BLaER1 treated with 17β-estradiol and CSF1 and Interleukin-3, amounts not matched to agents 10 nM and 100 nM (cell line): ENCODE measurements around the gene EPHA4.

ENCODE experiments used
- H3K27ac ChIP-seq, 11 experiments: shearing (Covaris generic); formaldehyde crosslinking; 2 replicates each; pipeline ENCODE4 v1.8.1; 2022
- H3K27me3 ChIP-seq, 11 experiments: shearing (Covaris generic); formaldehyde crosslinking; 2 replicates each; pipeline ENCODE4 v1.8.1; 2022
- H3K36me3 ChIP-seq, 11 experiments: shearing (Covaris generic); formaldehyde crosslinking; 2 replicates each; pipeline ENCODE4 v1.8.1; 2022
- H3K4me1 ChIP-seq, 10 experiments: shearing (Covaris generic); formaldehyde crosslinking; 2 replicates each; pipeline ENCODE4 v1.8.1; 2022
- H3K4me2 ChIP-seq, 11 experiments: shearing (Covaris generic); formaldehyde crosslinking; 2 replicates each; pipeline ENCODE4 v1.8.1; 2022
- H3K4me3 ChIP-seq, 10 experiments: shearing (Covaris generic); formaldehyde crosslinking; 2 replicates each; pipeline ENCODE4 v1.8.1; 2022
- H3K9ac ChIP-seq, 11 experiments: shearing (Covaris generic); formaldehyde crosslinking; 2 replicates each; pipeline ENCODE4 v1.8.1; 2022
- H3K9me3 ChIP-seq, 11 experiments: shearing (Covaris generic); formaldehyde crosslinking; replicated peaks in 1 of 11; 2 replicates each; pipeline ENCODE4 v1.8.1; 2022
- H4K20me1 ChIP-seq, 11 experiments: shearing (Covaris generic); formaldehyde crosslinking; 2 replicates each; pipeline ENCODE4 v1.8.1; 2022
- Cebpa-rat ChIP-seq, 11 experiments: shearing (Covaris generic); IDR thresholded peaks; 2 replicates each; pipeline ENCODE4 v1.8.1; 2022

Gene EPHA4

GRCh38 chr2:221568299-221568698, 3.8 kb downstream of the EPHA4 start:
- H3K4me1 ChIP-seq = peaks cover 4 to 26% (median 15%) of the 10 kb centered on the region in 10 experiments; a peak in 15 of 20 replicates
- H4K20me1 ChIP-seq = peaks cover 0 to 5% (median 0%) of the 10 kb centered on the region in 11 experiments; a peak in 3 of 22 replicates
- no peak overlapping the region for H3K4me3 ChIP-seq
- no peak overlapping the region for H3K27ac ChIP-seq
- no peaks in the 10 kb centered on the region for H3K36me3 ChIP-seq
- H3K9me3 ChIP-seq = no peaks in the 10 kb centered on the region
- TF ChIP-seq Cebpa-rat (IDR thresholded peaks at IDR 0.05) = no peak
- H3K4me2 ChIP-seq = no peak overlapping the region
- H3K27me3 ChIP-seq = peaks cover 31 to 42% (median 38%) of the 10 kb centered on the region in 11 experiments
- no peak overlapping the region for H3K9ac ChIP-seq

DNA sequence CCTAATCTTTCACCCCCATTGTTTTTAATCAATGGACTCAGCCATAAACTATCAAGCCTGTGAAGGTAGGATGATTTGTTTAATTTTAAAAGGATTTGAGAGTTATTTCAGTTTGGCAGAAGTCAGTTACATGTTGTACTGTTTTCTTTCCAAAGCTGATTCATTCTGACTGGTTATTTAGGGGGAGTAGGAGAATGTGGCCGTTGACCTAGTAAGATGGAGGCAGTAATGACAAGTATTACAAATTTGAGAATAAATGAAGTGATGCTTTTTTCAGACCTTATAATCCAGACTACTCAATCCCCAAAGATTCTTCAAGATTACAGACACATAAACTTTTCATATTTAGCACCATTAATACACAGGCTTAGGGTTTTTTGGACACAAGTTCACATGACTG, 4.3 kb downstream of the EPHA4 start:
- no peak overlapping the region for H3K9ac ChIP-seq
- H3K27ac ChIP-seq = no peak overlapping the region
- H3K27me3 ChIP-seq = peaks cover 26 to 37% (median 34%) of the 10 kb centered on the region in 11 experiments
- peaks cover 4 to 21% (median 15%) of the 10 kb centered on the region in 10 experiments; a peak in 15 of 20 replicates for H3K4me1 ChIP-seq
- no peaks in the 10 kb centered on the region for H3K9me3 ChIP-seq
- no peak for TF ChIP-seq Cebpa-rat (IDR thresholded peaks at IDR 0.05)
- H3K36me3 ChIP-seq = no peaks in the 10 kb centered on the region
- H4K20me1 ChIP-seq = peaks cover 0 to 5% (median 0%) of the 10 kb centered on the region in 11 experiments; a peak in 3 of 22 replicates
- no peak overlapping the region for H3K4me3 ChIP-seq
- H3K4me2 ChIP-seq = no peak overlapping the region

- Histone ChIP-seq H3K27me3 (peaks cover 22 to 36% (median 29%) of the 10 kb centered on the region in 11 experiments), H3K9me3 (no peaks in the 10 kb centered on the region), H3K4me2 (no peak overlapping the region), H3K27ac (no peak overlapping the region), H3K4me1 (peaks cover 4 to 19% (median 14%) of the 10 kb centered on the region in 10 experiments; a peak in 15 of 20 replicates), H3K9ac (no peak overlapping the region), H4K20me1 (peaks cover 0 to 5% (median 0%) of the 10 kb centered on the region in 11 experiments; a peak in 3 of 22 replicates), H3K36me3 (no peaks in the 10 kb centered on the region), H3K4me3 (no peak overlapping the region)
- no peak for TF ChIP-seq Cebpa-rat (IDR thresholded peaks at IDR 0.05)
Observed at GRCh38 chr2:221567231-221567760, 4.8 kb downstream of the EPHA4 start.

DNA sequence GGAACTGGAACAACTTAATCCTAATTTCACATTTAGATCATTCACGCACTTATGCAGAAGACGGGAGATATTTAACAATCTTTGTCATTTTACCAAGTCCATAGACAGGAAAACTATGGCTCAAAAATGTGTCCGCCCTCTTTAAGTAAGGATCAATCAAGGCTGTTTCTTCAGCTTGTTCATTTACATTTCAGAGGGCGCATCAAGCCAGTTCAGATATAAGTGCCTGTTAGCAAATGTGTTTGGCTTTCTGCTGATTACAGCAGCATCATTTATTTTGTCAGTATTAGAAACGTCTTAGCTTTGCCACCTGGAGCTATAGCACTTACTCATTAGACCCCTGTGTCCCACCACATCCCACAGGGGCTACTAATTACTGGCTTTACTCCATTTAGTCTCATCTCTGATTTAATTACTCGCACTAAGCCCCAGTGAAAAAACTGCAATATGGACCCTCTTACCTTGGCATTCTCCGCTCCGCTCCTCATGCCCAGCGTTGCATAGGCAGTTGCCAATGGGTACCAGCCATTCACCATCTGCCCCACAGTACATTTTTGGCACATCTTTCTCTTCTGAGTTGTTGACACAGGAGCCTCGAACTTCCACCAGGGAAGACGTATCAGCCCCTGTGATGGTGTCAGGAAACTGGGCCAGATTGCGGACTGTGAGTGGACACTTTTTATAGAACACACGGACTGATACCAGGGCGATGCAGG, 8.7 kb downstream of the EPHA4 start:
- Histone ChIP-seq H3K9ac (no peak overlapping the region), H3K4me3 (no peak overlapping the region), H4K20me1 (no peaks in the 10 kb centered on the region; a peak in 1 of 22 replicates), H3K27ac (no peak overlapping the region), H3K9me3 (no peaks in the 10 kb centered on the region), H3K36me3 (no peaks in the 10 kb centered on the region), H3K4me1 (peaks cover 0 to 15% (median 5%) of the 10 kb centered on the region in 10 experiments; a peak in 12 of 20 replicates), H3K4me2 (no peak overlapping the region), H3K27me3 (peaks cover 0 to 4% (median 0%) of the 10 kb centered on the region in 11 experiments; a peak in 1 of 22 replicates)
- no peak for TF ChIP-seq Cebpa-rat (IDR thresholded peaks at IDR 0.05)

DNA sequence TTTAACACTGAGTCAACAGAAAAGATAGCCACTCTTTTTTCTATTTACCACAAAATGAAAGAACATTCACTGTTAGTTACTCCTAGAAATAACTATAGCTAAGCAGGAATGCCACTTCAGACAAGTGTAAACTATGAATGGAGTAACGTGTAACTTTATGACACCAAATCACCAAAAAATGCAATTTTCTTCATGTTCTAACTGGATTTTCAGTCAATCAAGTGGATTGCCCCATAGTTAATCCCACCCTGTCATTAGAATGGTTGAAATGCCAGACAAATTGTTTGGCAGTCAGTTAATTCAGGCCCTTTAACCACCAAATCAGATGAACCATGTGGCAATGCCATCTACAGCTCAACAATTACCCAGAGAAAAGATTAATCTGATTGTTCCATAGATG, 9.9 kb downstream of the EPHA4 start:
- TF ChIP-seq Cebpa-rat (IDR thresholded peaks at IDR 0.05) = no peak
- Histone ChIP-seq H3K27me3 (no peaks in the 10 kb centered on the region), H3K4me2 (no peak overlapping the region), H3K9ac (no peak overlapping the region), H3K4me1 (peaks cover 0 to 19% (median 5%) of the 10 kb centered on the region in 10 experiments; a peak in 12 of 20 replicates), H3K9me3 (no peaks in the 10 kb centered on the region), H4K20me1 (no peaks in the 10 kb centered on the region), H3K4me3 (no peak overlapping the region), H3K36me3 (no peaks in the 10 kb centered on the region), H3K27ac (no peak overlapping the region)

- Histone ChIP-seq H3K9ac (no peak overlapping the region), H3K27ac (no peak overlapping the region), H3K36me3 (no peaks in the 10 kb centered on the region), H3K27me3 (no peaks in the 10 kb centered on the region), H3K4me2 (no peak overlapping the region), H3K4me1 (peaks cover 0 to 19% (median 5%) of the 10 kb centered on the region in 10 experiments; a peak in 12 of 20 replicates), H3K9me3 (no peaks in the 10 kb centered on the region), H3K4me3 (no peak overlapping the region), H4K20me1 (no peaks in the 10 kb centered on the region)
- TF ChIP-seq Cebpa-rat (IDR thresholded peaks at IDR 0.05) = no peak
Observed at GRCh38 chr2:221561770-221562169, 10.3 kb downstream of the EPHA4 start.

GRCh38 chr2:221559991-221560390, 12.1 kb downstream of the EPHA4 start:
- Histone ChIP-seq H3K27me3 (no peaks in the 10 kb centered on the region), H3K9me3 (no peaks in the 10 kb centered on the region), H3K36me3 (no peaks in the 10 kb centered on the region), H3K27ac (no peak overlapping the region), H4K20me1 (no peaks in the 10 kb centered on the region), H3K4me2 (peak overlapping the region in 8 of 11 experiments; percentile 16 to 51 (median 31); a peak in 10 of 22 replicates), H3K9ac (no peak overlapping the region), H3K4me3 (no peak overlapping the region), H3K4me1 (peaks cover 7 to 34% (median 13%) of the 10 kb centered on the region in 10 experiments; a peak in 19 of 20 replicates)
- no peak for TF ChIP-seq Cebpa-rat (IDR thresholded peaks at IDR 0.05)

- no peak for TF ChIP-seq Cebpa-rat (IDR thresholded peaks at IDR 0.05)
- H3K27ac ChIP-seq = no peak overlapping the region
- peaks cover 9 to 47% (median 16%) of the 10 kb centered on the region in 10 experiments; a peak in 19 of 20 replicates for H3K4me1 ChIP-seq
- H3K9ac ChIP-seq = no peak overlapping the region
- no peaks in the 10 kb centered on the region for H3K27me3 ChIP-seq
- H3K9me3 ChIP-seq = no peaks in the 10 kb centered on the region
- no peak overlapping the region for H3K4me3 ChIP-seq
- H3K36me3 ChIP-seq = no peaks in the 10 kb centered on the region
- H4K20me1 ChIP-seq = no peaks in the 10 kb centered on the region
- H3K4me2 ChIP-seq = no peak overlapping the region
Observed at GRCh38 chr2:221558107-221558506, 14.0 kb downstream of the EPHA4 start.

- Histone ChIP-seq H3K4me2 (peak overlapping the region in 9 of 11 experiments; percentile 18 to 83 (median 44); a peak in 15 of 22 replicates), H3K36me3 (no peaks in the 10 kb centered on the region), H3K27me3 (no peaks in the 10 kb centered on the region), H4K20me1 (no peaks in the 10 kb centered on the region), H3K4me3 (no peak overlapping the region; a peak in 1 of 20 replicates), H3K4me1 (peaks cover 9 to 47% (median 16%) of the 10 kb centered on the region in 10 experiments; a peak in 19 of 20 replicates), H3K27ac (peak overlapping the region in 3 of 11 experiments; percentile 61 to 81 (median 72); a peak in 5 of 22 replicates), H3K9me3 (no peaks in the 10 kb centered on the region), H3K9ac (peak overlapping the region in 3 of 11 experiments; percentile 12 to 70 (median 53); a peak in 2 of 22 replicates)
- no peak for TF ChIP-seq Cebpa-rat (IDR thresholded peaks at IDR 0.05)
Observed at GRCh38 chr2:221555494-221555846, 16.6 kb downstream of the EPHA4 start.
